ENCODE measurements around the gene TNFSF12.

DNA sequence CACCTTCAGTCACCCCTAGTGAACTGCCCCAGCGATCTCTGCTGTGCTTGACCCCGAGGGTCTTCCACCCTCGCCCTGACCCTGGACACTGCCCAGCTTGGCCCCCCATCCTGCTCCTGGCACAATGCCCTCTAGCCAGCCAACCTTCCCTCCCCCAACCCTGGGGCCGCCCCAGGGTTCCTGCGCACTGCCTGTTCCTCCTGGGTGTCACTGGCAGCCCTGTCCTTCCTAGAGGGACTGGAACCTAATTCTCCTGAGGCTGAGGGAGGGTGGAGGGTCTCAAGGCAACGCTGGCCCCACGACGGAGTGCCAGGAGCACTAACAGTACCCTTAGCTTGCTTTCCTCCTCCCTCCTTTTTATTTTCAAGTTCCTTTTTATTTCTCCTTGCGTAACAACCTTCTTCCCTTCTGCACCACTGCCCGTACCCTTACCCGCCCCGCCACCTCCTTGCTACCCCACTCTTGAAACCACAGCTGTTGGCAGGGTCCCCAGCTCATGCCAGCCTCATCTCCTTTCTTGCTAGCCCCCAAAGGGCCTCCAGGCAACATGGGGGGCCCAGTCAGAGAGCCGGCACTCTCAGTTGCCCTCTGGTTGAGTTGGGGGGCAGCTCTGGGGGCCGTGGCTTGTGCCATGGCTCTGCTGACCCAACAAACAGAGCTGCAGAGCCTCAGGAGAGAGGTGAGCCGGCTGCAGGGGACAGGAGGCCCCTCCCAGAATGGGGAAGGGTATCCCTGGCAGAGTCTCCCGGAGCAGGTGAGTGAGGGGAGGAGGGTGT lies 9.9 kb downstream of the TNFSF12 start, which contains the start of gene TNFSF13:
- TF ChIP-seq FOXP2 (optimal IDR thresholded peaks at IDR 0.05; ENCODE audit: control extremely low read depth, extremely low read length, insufficient read depth): no peak
- TF ChIP-seq EZH2 (IDR thresholded peaks at IDR 0.05): no peak
